ENCODE data around the gene NPHP1.
"Not testable (repeated sequence)": the region's sequence is repeated elsewhere in the genome, so short reads cannot be mapped to it uniquely, and the experiment has no call there.

NPHP1 gene

GRCh38 chr2:110116033-110116710, 88.6 kb downstream of the NPHP1 start:
- DNase-seq, result peak; percentile 20
- peak overlapping the region; percentile 52 for H3K4me3 ChIP-seq (ENCODE audit: low read depth, low read length)
- H3K27me3 ChIP-seq (replicated peaks), result peaks cover 2% of the 10 kb centered on the region
- no peak overlapping the region for H3K27ac ChIP-seq
- H3K36me3 ChIP-seq (replicated peaks), result no peaks in the 10 kb centered on the region
- in situ Hi-C loops (cut with HindIII; ENCODE audit: low pct_ligation_motif_present, low sequenced_read_pairs), result no loop called here
- peak; percentile 88 for TF ChIP-seq CTCF (IDR thresholded peaks at IDR 0.05; ENCODE audit: low read depth, low read length, missing control alignments)

- H3K27me3 ChIP-seq (replicated peaks), result peaks cover 2% of the 10 kb centered on the region
- H3K4me3 ChIP-seq (ENCODE audit: low read depth, low read length), result peak within 1 kb of the TSS; percentile 52
- H3K27ac ChIP-seq, result no peak within 1 kb of the TSS
- no peak for DNase-seq
- in situ Hi-C loops (cut with HindIII; ENCODE audit: low pct_ligation_motif_present, low sequenced_read_pairs), result no loop called here
- H3K36me3 ChIP-seq (replicated peaks), result no peaks in the 10 kb centered on the region
- no peak for TF ChIP-seq CTCF (IDR thresholded peaks at IDR 0.05; ENCODE audit: low read depth, low read length, missing control alignments)
Measured at GRCh38 chr2:110115291-110116032, 89.4 kb downstream of the NPHP1 start, which contains the start of gene MALL. Gene MALL (minus strand): TSS chr2:110115822. CDS start chr2:110115792, 30 bp downstream.

GRCh38 chr2:110114831-110115255, 90.0 kb downstream of the NPHP1 start:
- in situ Hi-C loops (cut with HindIII; ENCODE audit: low pct_ligation_motif_present, low sequenced_read_pairs), result no loop called here
- Histone ChIP-seq H3K36me3 (replicated peaks) (no peaks in the 10 kb centered on the region), H3K27me3 (replicated peaks) (peaks cover 2% of the 10 kb centered on the region), H3K4me3 (ENCODE audit: low read depth, low read length) (peak overlapping the region; percentile 52), H3K27ac (no peak overlapping the region)
- no peak for TF ChIP-seq CTCF (IDR thresholded peaks at IDR 0.05; ENCODE audit: low read depth, low read length, missing control alignments)
- DNase-seq, result no peak

GRCh38 chr2:110113961-110114591, 90.7 kb downstream of the NPHP1 start:
- in situ Hi-C loops (cut with HindIII; ENCODE audit: low pct_ligation_motif_present, low sequenced_read_pairs), result no loop called here
- TF ChIP-seq CTCF (IDR thresholded peaks at IDR 0.05; ENCODE audit: low read depth, low read length, missing control alignments), result peak; percentile 48
- Histone ChIP-seq H3K27me3 (replicated peaks) (peaks cover 2% of the 10 kb centered on the region), H3K36me3 (replicated peaks) (no peaks in the 10 kb centered on the region), H3K4me3 (ENCODE audit: low read depth, low read length) (no peak overlapping the region), H3K27ac (no peak overlapping the region)
- DNase-seq, result no peak

- H3K27me3 ChIP-seq (replicated peaks); H3K4me3 ChIP-seq (ENCODE audit: low read depth, low read length); H3K36me3 ChIP-seq (replicated peaks); in situ Hi-C loops (cut with HindIII; ENCODE audit: low pct_ligation_motif_present, low sequenced_read_pairs); H3K27ac ChIP-seq; DNase-seq: not testable (repeated sequence)
Measured at GRCh38 chr2:110108291-110108690, 96.5 kb downstream of the NPHP1 start.

Data from brain microvascular endothelial cell (primary cell).